HG03575 (cell line): ENCODE data around the gene CD101.

Experiments used
- ATAC-seq: cut with Tn5 transposase; IDR thresholded peaks from one replicate; pipeline ENCODE4 v1.9.1; 2021; ENCODE audit not compliant: unreplicated experiment, insufficient number of reproducible peaks, low FRiP score; ENCODE audit errors: extremely low read depth

The CD101 gene

DNA sequence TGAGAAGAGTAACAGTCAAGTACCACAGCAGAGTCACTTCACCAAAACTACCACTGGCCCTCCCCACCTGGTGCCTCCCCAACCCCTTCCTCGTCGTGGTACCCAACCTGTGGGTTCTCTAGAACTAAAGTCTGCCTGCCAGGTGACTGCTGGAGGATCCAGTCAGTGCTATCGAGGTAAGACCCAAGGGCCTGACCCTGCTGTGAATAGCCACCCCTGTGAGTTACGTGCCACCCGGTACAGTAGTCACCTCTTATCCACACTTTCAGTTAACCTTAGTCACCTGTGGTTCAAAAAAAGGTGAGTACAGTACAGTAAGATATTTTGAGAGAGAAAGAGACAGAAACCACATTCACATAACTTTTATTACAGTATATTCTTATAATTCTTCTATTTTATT is 75.1 kb downstream of the CD101 start:
- ATAC-seq = no peak

DNA sequence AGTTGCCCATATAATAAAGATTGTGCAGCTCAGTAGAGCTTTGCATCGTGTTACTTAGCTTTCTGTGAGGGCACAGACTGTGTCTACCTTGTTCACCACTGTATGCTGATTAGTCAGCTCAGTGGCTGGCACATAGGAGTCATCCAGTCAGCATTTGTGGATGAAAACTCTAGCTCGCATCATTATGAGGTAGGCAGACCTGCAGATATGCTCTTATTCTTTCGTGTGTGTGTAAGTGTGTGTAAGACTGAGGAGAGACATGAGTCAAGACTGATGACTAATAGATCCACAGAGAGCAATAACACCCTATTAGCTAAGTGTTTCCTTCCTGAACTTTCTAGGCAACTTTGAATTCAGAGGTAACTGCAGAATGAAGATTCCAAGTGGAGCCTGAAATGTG is 75.7 kb downstream of the CD101 start:
- ATAC-seq = no peak

DNA sequence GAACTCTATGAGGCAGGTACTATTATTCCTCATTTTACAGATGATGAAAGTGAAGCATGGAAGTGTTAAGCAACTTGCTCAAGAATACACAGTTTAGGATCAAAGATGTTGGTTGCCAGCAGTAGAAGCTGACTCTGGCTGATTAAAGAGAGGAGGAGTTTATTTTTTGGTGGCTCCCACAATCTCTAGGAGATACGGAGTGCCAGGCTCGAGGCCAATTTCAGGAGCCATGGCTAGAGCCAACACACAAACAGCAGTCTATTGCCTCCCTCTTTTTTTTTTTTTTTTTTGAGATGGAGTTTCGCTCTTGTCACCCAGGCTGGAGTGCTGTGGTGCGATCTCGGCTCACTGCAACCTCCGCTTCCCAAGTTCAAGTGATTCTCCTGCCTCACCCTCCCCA is 78.2 kb downstream of the CD101 start:
- ATAC-seq = no peak

DNA sequence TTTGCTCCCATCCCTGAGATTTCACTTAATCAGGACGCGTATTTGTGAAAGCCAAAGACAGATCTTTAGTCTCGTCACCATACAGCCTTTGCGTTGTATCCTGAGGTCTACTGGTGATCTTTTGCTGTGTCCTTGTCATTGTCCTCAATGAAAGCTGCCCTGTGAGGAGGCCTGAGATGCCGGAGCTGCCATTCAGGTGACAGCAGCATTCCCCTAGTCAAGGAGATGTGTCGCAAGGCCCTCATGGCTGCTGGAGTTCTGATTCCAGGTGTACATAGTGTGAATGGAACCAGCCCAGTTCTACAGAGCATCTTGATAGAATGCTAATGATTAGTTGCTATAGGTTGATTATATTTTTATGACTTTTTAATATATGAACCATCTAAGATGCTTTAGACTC is 82.7 kb downstream of the CD101 start:
- no peak for ATAC-seq
